IPS-NIHi11 (cell line): ENCODE results near the gene LIPH.
"Not testable (repeated sequence)": the region's sequence is repeated elsewhere in the genome, so short reads cannot be mapped to it uniquely, and the experiment has no call there.

Experiments used
- DNase-seq: peaks from one replicate; pipeline ENCODE4 v3.0.0; 2012; ENCODE audit warnings: mixed read lengths, low spot score

LIPH gene

DNA sequence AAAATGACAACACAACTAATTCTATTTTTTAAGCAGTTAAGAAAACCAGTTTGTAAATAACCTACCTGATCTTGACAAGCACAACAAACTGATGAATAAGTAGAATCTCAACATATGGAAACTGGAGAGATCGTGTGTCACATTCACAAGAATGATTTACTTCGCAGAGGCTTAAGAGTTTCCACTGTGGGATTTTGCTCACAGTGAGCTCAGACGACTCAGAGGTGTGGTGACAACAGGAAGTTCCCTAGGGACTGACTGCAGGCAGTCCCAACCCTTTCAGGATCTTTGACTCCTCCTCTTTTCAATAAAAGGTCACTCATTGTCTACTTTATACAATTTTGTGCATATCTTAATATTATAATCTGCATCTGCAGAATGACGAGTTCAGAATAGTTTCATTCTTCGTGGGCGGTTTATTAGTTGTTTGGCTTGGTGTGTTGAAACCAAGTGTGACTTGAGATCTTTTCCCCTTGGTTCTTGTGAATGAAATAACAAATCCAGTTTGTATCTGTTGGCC, at the start of gene LIPH:
LIPH (minus strand) TSS at position 231 of the 520 bp plus-strand sequence; CDS start at position 114, 117 bp downstream.
- peak; percentile 48 for DNase-seq

DNA sequence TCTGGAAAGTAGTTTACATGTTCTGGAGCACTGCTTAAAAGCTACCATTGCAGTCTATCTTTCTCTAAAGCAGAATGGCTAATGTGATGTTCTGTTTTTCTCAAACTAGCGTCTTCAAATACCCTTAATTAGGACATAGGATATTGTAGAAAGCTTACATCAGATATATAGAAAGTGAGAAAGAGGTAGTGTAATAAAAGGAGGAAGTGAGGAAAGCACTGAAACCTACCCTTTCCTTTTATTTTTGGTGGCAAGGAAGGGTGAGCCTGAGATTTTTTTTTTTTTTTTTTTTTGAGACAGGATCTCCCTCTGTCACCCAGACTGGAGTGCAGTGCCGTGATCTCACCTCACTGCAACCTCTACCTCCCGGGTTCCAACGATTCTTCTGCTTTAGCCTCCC, 43.1 kb upstream of the LIPH start:
- no peak for DNase-seq

DNA sequence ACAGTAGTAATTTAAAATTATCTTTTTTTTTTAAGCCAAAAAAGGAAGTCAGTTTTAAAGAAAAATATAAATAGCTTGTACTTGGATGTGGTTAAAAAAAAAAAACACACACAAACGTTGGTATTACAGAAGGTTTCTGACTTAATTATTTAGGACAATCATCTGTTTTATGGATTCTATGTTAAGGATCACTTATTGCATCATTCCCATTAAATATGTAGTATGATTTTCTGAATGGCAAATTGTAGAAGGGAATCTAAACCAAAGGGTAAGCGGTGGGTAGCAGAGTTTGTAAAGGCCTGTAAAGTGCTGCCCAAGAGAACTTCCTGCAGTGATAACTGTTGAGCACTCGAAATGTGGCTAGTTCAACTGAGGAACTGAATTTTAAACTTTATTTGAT, 41.7 kb upstream of the LIPH start:
- no peak for DNase-seq

DNA sequence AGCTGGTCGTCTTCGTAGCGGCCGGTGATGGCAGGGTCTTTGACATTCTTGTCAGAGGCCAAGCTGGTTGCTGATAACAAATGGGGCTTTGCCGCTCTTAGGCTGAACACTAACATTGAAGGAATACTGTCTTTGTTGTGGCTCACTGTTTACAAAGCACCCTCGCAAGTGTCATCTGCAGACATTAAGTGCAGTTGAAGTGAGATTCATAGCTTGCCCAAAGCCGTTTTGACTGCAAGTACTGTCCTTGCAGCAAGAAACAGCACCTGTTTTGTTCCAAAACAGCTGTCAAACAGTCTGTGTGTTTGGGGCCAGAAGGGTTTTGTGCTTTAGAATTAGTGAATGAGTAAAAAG, 34.3 kb upstream of the LIPH start:
- DNase-seq, result no peak

DNA sequence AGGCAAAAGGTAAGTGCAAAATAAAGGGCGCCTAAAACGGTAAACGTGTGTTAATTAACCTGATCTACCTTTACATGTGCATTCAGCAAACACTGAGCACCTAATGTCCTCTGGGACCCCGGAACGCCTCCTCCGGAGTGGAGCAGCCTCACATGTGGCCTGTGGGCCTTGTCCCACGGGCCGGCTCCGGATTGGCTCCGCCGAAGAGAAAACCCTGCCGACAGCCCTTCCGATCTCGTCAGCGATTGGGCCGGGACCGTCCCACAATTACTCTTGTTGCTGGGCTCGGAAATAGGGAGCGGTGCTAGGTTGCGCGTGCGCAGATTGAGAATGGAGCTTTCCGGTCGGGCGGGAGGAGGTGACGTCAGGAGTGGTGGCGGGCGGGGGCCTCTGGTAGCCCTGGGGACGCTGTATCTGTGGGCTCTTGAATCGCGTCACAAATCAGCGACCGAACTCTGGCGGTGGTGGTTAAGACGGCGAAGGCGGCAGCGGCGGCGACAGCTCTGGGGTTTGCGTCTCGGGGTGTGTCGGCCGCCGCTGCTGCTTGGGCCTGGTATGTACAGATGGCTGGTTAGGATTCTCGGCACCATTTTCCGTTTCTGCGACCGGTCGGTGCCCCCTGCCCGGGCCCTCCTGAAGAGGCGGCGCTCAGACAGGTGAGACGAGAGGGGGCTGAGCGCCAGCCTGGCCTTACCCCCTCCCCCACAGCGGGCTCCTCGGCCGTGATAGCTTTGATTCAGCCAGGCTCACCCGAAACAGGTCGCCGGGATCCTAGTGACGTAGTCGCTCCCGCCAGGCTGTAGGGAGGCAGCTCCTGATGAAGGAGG, 33.7 kb upstream of the LIPH start, which contains the start of gene SENP2:
SENP2 (plus strand) TSS at position 437 of the 827 bp plus-strand sequence; CDS start at position 556, 119 bp downstream.
- DNase-seq, result peak; percentile 94

DNA sequence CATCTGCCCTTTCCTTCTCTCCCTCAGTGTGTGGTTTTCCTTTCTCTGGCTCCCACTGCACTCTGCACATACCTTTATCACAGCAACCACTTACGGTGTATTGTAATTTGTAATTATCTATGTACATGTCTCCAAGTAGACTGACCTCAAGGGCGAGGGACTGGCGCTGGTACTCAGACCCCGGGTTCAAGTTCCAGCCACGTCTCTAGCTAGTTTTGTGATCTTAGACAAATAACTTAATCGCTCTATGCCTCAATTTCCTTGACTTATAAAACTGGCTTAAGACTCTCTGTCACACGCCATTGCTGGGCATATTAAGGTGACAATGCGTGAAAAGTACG, 33.1 kb upstream of the LIPH start:
- no peak for DNase-seq

DNA sequence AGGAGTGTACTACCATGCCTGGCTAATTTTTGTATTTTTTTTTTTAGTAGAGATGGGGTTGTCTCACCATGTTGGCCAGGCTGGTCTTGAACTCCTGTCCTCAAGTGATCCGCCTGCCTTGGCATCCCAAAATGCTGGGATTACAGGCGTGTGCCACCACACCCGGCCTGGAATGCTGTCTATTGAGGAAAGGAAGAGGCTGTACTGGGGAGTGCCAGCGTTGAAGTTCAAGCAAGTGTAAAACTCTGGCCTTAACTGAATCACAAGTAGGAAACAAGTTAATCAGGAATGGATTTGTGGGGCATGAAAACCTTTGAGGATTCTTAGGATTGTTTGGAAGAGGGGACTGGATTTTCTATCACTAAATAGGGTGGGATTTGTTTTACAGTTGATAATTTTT, 32.3 kb upstream of the LIPH start:
- DNase-seq, result no peak

DNA sequence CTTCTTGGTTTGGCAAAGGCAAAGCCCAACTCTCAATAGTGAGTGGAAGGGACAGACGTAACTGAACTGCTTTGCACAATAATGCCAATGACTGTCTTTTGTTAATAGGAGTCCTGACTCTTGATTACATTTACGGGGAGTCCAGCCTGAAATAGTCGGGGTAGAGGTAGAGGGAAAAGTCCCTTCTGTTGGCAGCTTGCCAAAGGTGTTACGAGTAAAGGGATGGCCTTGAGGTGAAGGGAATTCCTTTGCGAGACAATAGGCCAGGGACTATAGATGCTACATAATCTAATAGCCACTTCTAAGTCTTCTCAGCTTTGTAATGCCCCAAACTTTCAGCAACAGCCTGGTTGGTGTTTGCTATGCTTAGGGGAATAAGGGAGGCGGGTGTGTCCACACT, 31.5 kb upstream of the LIPH start:
- no peak for DNase-seq

DNA sequence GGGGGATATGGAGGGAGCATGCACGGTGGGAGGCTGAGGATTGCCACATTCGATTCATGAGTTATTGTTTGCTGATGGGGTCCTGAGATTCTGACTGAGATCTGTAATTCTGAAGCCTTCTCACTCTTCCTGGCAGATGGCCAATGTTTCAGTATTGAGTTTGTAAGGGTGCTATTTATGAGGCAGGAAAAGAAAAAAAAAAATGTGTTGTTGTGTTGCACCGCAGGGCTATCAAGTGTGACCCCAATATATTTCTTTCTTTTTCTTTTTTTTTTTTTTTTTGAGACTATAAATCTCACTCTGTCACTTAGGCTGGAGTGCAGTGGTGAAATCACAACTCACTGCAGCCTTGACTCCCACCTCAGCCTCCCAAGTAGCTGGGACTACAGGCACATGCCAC, 30.5 kb upstream of the LIPH start:
- DNase-seq, result no peak

DNA sequence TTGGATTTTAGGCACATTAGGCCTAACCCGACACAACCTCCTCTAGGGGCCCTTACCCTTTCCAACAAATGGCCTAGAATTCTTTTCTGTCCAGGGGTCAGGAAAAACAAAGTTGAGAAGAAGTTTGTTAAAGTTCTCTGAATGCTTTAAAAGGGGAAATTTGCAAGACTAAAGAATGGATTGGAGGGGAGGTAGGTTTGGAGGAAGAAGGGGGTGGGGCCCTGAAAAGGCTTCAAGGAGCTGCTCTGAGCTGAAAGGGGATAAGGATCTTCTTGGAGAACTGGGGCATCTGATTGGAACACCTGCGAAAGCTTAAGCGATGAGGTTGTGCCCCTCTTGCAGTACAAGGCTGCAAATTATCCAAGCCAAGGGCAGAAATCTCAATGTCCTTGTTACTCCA, 29.8 kb upstream of the LIPH start:
- peak; percentile 52 for DNase-seq

DNA sequence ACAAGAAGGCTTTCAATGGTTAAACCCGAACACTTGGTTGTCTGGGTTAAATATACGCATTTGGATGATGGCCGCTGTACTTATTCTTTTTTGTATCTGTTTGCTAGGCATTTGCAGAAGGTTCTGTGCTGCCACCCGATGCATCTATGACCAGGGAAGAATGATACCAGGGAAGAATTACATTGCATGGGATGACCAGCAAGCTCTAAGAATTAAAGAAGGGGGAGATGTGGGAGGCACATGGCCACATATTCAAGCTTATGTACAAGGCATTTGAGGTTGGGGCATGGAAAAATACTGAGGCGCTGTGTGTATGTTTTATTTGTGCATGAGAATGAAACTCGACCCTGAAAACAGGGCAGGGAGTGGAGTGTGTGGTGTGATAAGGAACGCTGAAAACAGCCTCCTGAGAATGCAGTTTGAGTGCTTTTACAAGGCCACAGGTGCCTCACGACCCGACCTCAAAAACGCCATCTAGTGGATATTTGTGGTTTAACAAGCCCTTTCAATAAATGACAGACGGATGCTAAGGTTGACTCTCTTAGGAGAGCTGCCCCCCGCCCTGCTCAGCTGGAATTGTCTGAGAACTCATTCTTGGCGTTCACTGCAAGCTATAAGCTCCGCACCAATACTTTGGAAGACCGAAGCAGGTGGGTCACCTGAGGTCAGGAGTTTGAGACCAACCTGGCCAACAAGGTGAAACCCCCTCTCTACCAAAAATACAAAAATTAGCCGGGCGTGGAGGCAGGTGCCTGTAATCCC, 22.9 kb upstream of the LIPH start:
- DNase-seq, result peak; percentile 54

DNA sequence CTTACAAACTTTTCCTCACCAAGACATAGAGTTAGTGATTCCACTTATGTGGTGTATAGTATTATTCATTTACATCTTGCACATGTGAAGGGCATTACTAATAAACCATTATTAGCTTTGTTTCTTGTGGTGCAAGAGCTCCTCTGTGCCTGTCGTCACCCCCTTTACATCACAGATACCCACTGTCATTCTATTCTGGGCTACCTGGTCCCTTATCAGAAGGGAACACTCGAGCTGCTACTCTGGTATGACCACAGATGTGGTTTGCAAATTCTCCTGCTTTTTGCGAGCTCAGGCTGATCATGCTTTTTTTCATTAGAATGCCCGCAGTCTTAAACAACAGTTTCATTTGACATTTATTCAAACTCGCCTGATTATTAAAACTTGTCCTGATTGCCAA, 19.8 kb upstream of the LIPH start:
- DNase-seq, result no peak

DNA sequence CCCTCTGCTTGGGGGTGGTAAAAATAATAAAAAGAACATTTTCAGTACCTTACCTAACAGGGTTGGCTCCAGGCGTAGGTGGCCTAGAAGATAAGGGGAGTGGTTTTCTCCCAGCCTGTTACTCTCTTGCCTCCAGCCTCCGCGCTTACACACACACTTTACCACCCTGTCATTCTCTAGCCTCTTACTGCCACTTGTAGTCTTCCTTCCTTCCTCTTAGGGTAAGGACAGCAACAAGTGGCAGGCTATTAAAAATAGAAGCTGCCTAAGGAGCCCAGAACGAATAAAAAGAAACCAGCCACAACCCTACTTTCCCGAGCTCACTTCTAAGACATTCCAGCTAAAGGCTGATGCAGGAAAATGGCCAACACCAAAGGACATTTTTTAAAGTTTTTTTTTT, 9.6 kb upstream of the LIPH start:
- no peak for DNase-seq

DNA sequence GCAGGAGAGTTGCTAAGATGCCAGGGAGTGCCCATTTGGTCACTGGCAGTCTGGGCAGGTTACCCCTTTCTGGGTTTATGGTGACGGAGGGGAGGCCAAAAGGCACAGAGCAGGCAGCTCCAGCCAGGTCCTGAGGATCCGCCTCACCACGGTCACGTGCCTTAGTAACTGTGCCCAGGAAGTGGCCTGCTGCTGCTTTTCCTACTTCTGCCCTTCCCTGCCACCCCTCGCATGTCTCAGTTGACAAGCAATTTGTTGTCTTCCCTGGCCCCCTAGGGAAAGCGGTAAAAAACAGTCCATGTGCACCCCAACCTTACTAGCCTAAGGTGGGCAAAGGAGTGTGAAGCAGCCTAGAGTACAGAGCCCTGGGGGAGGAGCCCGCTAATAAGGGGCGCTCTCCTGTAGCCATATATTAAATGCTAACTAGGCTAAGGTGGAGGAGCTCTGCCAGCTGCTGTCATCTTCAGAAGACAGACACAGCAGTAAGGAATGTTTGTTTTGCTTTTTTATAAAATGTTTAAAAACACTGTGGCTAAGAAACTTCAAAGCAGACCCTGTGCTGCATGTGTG, 9.1 kb upstream of the LIPH start:
- no peak for DNase-seq

DNA sequence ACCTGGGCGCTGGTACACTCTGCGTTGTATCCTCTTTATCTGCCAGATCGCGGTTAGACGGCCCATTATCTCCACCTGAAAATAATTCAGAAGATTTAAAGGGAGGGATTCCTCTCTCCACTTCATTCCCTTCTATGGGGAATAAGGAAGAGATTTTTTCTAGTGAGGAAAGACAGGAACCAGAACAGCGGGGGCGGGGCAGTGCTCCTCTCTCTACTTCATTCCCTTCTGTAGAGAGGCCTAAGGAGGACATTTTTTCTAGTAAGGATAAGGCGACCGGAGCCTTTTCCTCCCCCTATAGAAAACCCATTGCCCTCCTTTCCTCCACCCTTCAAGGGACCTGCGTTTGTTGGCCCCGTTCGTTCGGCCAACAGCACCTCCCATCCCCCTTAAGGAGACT, 8.3 kb upstream of the LIPH start:
- DNase-seq, result no peak

DNA sequence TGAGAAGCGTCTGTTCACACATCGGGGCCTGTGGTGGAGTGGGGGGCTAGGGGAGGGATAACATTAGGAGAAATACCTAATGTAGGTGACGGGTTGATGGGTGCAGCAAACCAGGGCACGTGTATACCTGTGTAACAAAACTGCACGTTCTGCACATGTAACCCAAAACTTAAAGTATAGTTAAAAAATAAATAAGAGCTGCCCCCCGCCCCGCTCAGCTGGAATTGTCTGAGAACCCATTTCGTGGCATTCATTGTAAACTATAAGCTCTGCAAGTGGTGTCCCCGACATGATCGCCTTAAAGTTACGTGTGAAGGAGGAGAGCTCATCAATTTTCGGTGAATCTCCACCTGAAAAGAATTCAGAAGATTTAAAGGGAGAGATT, 7.3 kb upstream of the LIPH start:
- no peak for DNase-seq

DNA sequence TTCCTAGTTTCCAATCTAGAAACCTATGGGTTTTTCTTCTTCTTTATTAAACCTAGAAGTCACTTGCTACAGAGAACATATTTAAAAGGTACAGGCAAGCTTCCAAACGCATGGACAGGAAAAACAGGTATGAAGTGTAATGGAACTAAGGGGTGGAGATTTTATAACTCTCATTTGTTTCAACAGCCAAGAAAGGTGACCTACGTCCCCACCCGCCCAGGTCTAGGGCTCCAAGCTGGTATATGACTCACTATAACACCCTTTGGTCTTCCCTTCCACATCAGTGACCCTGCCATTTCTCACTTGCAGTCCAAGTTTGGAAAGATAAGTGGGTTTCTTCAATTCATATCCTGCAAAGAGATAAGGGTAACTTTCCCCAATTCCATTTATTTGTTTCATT, 6.0 kb upstream of the LIPH start:
- peak; percentile 55 for DNase-seq

DNA sequence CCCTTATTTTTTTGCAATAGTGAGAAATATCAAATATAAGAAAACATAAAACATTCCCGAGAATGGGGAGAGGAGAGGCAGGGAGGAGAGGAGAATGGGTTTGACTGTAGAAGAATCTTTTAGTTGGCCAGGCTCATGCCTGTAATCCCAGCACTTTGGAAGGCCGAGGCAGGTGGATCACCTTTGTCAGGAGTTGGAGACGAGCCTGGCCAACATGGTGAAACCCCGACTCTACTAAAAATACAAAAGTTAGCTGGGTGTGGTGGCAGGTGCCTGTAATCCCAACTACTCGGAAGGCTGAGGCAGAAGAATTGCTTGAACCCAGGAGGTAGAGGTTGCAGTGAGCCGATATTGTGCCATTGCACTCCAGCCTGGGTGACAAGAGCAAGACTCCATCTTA, 4.3 kb upstream of the LIPH start:
- not testable (repeated sequence) for DNase-seq

DNA sequence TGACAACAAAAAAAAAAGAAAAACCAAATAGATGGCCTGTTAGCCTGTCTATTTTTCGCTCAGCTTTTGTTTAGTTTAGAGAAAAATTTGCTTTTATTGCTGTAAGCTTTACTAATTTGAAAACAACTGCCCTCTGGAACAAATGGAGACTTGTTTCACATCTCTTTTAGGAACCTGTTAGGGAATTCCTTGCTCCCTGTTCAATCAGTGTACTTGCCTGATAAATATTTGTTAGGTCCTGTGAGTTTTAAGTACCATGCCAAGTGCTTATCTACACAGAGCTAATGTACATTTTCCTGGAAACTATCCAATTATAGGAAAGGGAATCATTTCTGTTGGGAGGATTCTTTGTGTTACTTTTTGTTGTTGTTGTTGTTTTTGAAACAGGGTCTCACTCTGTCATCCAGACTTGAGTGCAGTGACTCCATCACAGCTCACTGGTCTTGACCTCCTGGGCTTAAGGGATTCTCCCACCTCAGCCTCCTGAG, 3.5 kb upstream of the LIPH start:
- DNase-seq, result no peak

DNA sequence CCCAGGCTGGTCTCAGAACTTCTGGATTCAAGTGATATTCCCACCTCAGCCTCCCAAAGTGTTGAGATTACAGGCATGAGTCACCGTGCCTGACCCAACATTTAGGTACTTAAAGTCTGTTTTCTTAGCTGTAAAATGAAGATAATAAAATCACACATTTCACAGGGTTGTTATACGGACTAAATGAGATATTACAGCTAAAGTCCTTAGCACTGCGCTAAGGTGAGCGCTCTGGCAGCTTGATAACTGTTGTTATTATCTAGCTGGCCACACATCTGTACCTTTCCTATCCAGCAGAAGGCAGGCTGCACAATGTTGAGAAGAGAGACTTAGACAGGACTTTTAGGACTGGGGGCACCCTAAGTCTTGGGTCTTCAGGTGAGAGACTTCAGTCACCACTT, 2.7 kb upstream of the LIPH start:
- DNase-seq, result no peak

DNA sequence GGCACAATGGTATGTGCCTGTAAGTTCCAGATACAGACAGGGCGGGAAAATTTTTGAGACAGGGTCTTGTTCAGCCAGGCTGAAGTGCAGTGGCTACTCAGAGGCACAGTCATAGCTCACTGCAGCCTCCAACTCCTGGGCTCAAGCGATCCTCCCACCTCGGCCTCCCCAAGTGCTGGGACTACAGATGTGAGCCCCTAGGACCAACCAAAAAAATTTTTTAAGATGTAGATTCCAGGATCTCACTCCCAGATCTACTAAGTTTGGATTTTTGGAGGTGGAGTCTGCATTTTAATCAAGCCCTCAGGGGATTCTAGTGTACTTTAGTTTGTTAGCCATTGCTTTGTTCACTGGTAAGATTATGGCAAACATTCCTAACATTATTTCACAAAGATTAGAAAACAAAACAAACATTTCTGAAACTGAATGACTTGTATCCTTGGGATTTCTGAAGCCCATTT, 2.7 kb downstream of the LIPH start:
- no peak for DNase-seq

DNA sequence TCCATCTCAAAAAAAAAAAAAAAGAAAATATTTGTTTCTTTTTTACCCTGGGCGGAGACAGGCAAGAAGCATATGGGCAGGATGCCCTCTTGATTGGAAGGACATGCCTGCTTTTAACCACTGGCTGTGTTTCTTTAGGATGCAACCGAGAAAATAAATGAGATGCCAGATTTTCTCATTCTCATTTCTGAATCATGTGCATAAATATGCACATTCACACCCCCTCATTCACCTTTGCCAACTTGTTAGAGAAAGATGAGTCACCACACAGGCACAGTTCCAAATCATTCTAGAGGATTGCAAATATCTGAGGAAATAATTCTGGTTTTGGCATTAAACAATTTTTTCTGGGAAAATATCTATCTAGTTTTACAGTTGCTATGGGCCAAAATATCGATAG, 3.3 kb downstream of the LIPH start:
- DNase-seq, result peak; percentile 27

DNA sequence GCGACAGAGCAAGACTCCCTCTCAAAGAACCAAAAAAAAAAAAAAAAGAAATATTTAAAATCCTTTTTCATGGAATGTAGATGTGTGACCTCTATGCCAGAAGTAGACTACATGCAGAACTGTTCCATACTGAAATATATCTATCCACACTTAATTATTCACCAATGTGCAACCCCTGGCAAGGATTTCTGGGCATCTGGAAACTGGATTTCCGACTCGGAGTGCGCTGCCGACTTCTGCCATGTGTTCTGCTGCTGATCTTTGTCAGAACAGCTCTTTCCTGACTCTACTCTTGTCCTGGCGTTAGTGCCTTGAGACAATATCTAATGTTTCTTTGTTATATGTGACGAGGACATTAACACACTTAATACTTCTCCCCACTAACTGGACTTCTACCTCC, 11.7 kb downstream of the LIPH start:
- DNase-seq, result no peak
